MV-4-11 (cell line): ENCODE results near the gene RNF103.
"Not testable (repeated sequence)": the region's sequence is repeated elsewhere in the genome, so short reads cannot be mapped to it uniquely, and the experiment has no call there.

Experiments
- DNase-seq: peaks from one replicate; lab custom pipeline; 2025; lab: John Stamatoyannopoulos, UW

The RNF103 gene

GRCh38 chr2:86625096-86625495 is 1.4 kb upstream of the RNF103 start:
- DNase-seq: no peak

- DNase-seq: no peak
Observed at GRCh38 chr2:86624267-86624547, 542 bp upstream of the RNF103 start.

GRCh38 chr2:86623043-86623493 is 597 bp downstream of the RNF103 start:
- no peak for DNase-seq

- DNase-seq: no peak
Observed at GRCh38 chr2:86622519-86623042, 1.1 kb downstream of the RNF103 start.

GRCh38 chr2:86621280-86621943 is 2.3 kb downstream of the RNF103 start:
- DNase-seq: peak; percentile 10

GRCh38 chr2:86617738-86618137 is 5.9 kb downstream of the RNF103 start:
- no peak for DNase-seq

GRCh38 chr2:86617153-86617552 is 6.5 kb downstream of the RNF103 start:
- DNase-seq: no peak

- no peak for DNase-seq
Observed at GRCh38 chr2:86616502-86616901, 7.2 kb downstream of the RNF103 start.

GRCh38 chr2:86615596-86615995 is 8.1 kb downstream of the RNF103 start:
- no peak for DNase-seq

GRCh38 chr2:86613515-86613914 is 10.2 kb downstream of the RNF103 start:
- no peak for DNase-seq

- no peak for DNase-seq
Observed at GRCh38 chr2:86610871-86611270, 12.8 kb downstream of the RNF103 start.

GRCh38 chr2:86608832-86609410 is 14.7 kb downstream of the RNF103 start:
- no peak for DNase-seq

GRCh38 chr2:86603905-86604304 is 19.8 kb downstream of the RNF103 start:
- no peak for DNase-seq

GRCh38 chr2:86598966-86599365 is 24.7 kb downstream of the RNF103 start:
- DNase-seq: no peak

- DNase-seq: no peak
Observed at GRCh38 chr2:86596118-86596517, 27.5 kb downstream of the RNF103 start.

GRCh38 chr2:86593266-86593665 is 30.4 kb downstream of the RNF103 start:
- DNase-seq: no peak

- no peak for DNase-seq
Observed at GRCh38 chr2:86592547-86593230, 31.0 kb downstream of the RNF103 start.

- not testable (repeated sequence) for DNase-seq
Observed at GRCh38 chr2:86589701-86590100, 34.0 kb downstream of the RNF103 start.

- peak; percentile 26 for DNase-seq
Observed at GRCh38 chr2:86584151-86584913, 39.3 kb downstream of the RNF103 start.

GRCh38 chr2:86580560-86580959 is 43.1 kb downstream of the RNF103 start:
- no peak for DNase-seq

- peak; percentile 15 for DNase-seq
Observed at GRCh38 chr2:86577817-86578456, 45.7 kb downstream of the RNF103 start.

GRCh38 chr2:86570059-86570458 is 53.6 kb downstream of the RNF103 start:
- DNase-seq: no peak
